Activated CD4-positive, CD25-positive, alpha-beta regulatory T cell treated with anti-CD3 and anti-CD28 coated beads, Interleukin-2, amount 50 U/mL, for 16 hours (primary cell): ENCODE measurements around the gene NCAN.
"Not testable (repeated sequence)": the region's sequence is repeated elsewhere in the genome, so short reads cannot be mapped to it uniquely, and the experiment has no call there.

ENCODE experiments used
- DNase-seq: peaks from one replicate; pipeline ENCODE4 v3.0.0-alpha.2; 2020; ENCODE audit warnings: low read depth, low spot score

Gene NCAN

DNA sequence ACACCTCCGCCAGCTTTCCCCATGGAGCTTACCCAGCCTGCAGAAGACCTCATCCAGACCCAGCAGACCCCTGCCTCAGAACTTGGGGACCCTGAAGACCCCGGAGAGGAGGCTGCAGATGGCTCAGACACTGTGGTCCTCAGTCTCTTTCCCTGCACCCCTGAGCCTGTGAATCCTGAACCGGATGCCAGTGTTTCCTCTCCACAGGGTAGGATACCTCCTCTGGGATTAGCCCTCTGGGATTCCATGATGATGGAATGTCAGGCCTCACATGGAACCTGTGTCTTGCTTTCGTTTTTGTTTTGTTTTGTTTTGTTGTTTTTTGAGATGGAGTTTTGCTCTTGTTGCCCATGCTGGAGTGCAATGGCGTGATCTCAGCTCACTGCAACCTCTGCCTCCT is 17.8 kb upstream of the NCAN start:
- no peak for DNase-seq

DNA sequence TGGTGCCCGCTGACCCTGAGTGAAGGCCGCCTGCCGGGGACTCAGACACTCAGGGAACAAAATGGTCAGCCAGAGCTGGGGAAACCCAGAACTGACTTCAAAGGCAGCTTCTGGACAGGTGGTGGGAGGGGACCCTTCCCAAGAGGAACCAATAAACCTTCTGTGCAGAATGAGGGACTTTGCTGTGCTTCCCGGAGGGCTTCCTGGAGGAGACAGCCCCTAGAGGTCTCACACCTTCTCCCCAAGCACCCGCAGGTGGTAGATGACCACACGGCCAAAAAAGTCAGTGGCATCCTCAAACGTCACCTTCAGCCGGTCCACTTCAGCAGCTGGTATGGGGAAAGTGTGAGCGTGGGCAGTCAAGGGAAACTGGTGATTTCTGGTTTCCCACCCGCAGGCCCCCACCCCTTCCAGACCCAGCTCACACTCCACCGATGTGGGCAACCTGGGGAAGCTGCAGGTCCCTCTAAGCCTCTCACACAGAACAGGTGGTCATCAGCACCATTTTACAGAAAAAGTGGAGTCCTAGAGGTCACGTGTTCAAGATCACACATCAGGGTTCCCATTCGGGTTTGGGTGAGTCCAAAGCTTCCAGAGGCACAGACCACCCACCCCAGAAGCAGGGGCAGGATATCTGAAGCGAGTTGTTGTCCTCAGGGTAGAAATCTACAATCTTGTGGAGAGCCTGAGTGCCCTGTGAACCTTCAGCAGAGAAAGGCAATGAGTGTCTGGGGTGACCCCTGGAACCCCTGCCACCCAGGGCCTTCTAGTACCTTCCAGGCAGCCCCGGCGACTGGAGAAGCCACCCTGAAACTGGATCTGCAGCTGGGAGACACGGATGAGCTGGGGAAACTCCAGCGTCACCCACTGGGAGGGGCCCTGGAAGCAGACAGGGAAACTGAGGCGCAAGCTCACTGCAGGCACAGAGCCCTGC is 9.8 kb upstream of the NCAN start:
- DNase-seq = no peak

DNA sequence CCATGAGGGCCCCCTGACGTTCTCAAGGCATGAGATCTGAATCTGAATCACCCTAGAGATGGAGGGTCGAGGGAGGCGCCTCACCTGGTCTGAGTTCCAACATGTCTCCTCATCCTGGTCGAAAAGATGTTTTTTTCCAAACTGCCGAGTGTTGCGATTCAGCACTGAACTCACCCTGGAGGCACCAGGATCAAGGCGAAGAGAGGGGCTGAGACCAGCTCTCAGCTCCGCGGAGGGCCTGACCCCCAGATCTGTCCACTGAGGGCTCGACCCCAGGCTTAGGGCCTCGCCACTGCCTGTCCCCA is 9.1 kb upstream of the NCAN start:
- no peak for DNase-seq

DNA sequence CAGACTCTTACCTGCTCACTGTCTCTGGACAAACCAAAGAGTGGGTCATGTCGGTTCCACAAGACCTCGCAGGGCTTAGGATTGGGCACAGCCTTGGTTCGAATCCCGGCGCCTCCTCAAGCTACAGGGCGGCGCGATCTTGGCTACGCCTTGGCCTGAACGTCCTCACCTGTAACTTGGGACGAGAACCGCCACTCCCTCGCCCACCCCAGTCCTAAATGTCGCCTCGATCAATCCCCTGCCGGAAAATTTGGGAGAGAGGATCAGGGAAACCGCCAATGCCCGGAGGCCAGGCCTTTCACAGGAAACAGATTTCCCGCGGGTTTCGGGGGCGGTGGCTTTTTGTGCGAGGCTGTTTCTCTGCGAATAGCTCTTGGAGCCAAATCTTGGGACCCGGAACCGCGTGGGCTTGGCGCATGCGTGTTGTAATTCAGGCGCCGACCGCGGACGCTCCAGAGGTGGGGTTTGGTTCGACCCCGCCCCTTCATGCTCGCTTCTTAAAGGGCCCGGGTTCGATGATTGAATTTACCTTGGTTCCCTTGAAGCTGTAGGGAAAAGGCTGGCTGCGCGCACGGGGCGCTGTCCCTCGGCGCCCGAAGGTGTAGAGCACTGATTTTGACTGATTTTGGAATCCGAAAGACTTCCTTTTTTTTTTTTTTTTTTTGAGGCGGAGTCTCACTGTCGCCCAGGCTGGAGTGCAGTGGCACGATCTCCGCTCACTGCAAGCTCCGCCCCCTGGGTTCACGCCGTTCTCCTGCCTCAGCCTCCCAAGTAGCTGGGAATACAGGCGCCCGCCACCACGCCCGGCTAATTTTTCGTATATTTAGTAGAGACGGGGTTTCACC is 8.5 kb upstream of the NCAN start, which contains the start of gene NR2C2AP:
NR2C2AP (minus strand) TSS at position 403 of the 845 bp plus-strand sequence; CDS start at position 49, 354 bp downstream.
- peak; percentile 83 for DNase-seq

DNA sequence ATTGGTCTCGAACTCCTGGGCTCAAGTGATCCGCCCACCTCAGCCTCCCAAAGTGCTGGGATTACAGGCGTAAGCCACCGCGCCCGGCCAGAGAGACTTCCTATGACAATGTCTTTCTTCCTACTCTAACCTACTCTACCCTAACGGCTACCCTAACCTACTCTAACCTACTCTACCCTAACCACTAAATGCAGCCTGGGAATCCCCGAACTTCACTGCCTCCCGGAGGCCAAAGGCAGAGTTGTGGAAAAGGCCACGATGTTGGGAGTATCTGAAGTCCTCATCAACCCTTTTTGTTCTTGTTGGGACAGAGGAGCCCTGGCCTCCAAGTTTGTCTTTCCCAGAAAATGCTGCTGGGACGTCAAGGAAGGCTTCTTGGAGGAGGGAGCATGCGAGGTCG is 7.6 kb upstream of the NCAN start:
- no peak for DNase-seq

DNA sequence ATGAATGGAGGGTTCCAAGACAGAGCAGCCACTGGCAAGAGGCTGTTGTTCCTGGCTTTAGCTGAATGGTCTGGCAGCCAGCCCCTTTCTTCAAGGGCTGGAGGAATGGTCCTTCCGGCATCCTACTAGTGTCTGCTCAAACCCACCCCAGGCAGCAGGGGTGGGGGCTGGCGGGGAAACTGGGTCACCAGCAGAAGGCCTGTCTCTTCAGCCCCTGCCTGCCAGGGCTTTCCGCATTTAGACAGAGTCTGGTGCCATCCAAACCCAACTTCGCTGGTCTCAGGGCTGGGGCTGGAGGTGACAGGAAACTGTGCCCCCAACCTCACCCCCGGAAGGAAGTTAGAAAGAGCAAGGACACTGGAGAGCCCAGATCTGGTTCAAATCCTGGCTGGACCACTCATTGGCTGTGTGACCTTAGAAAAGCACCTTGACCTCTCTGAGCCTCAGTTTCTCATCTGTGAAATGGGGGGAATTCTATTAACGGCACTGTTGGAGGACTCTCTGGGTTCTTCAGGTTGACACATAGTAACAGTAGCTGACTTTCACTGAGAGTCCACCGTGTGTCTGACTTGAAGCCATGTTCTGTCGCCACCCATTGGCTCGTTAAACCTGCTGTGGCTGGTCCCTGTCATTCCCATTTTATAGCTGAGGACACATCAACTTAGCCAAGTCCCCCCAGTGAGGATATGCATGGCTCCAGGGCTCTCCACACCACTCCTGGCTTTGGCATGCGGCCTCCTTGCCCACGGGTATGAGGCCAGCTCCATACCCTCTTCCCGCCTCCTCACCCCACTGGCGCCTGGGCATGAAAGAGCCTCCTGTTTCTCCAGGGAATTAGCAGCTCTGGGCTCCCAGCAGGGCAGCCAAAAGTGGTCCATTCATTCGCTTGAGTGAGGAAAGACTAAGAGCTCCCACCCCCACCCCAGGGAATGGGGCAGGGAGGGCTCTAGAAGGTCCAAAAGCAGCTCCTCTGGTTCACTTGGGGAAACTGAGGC is 6.0 kb upstream of the NCAN start:
- no peak for DNase-seq

DNA sequence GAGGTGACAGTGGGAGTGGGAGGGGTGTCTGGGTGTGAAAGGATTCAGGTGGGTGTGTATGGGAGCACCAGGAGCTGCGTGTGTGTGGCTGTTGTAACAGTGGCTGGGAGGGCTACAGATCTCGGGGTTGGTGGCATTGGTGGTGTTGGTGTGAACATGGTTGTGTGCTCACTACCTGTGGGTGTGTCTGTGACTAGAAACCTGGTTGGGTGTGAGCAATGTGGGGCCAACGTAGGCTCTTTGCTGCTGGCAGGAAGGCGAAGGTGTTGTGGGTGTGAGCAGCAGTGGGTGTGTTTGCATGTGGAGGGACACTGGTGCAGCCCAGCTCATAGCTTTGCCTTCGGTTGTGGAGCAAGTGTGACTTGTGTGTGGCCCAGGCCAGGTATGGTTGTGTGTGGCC is 4.8 kb upstream of the NCAN start:
- no peak for DNase-seq

DNA sequence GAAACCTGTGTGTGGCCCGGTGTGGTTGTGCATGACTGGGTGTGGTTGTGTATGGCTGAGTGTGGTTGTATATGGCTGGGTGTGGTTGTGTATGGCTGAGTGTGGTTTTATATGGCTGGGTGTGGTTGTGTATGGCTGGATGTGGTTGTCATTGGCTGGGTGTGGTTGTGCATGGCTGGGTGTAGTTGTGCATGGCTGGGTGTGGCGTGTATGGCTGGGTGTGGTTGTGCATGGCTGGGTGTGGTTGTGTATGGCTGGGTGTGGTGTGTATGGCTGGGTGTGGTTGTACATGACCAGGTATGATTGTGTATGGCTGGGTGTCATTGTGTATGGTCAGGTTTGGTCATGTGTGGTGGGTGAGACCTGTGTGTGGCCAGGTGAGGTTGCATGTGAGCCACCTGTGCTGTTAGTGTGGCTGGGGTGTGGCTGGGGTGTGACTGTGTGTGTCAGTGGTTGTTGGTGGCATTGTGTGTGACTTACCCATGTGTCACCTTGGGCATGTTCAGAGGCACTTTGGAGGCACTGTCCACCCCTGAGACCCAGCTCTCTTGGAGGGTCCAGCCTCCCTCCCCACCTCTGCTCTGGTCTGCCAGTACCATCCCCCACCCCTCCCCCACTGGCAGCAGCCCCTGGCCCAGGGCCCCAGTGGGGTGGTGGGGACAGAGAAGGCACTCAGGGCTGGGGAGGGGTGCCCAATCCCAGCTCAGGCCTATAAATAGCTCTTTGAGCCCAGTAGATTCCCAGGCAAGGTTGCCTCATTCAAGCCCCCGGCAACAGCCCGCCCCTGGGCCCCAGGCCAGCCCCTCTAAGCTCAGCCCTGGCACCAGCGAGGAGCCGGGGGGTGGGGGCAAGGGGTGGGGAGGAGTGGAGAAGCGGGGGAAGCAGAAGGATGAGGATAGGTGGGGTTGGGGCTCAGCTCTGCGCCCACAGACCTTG is 3.9 kb upstream of the NCAN start:
- no peak for DNase-seq

DNA sequence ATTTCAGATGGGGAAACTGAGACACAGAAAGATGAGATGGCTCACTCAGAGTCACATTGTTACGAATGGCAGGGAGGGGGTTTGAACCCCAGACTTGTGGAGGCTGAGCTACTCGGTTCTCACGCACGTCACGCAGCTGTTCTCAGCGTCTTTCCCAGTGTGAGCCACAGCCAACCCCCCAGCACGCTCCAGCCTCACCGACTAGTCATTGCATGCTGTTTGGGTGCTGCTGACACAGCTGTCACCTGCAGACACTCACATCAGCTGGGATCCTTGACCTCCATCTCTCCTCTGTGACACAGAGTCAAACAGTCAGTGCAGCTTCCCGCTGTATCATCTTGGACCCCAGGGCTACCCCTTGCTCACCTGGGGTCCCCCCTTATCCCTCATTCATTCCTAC is 2.4 kb upstream of the NCAN start:
- DNase-seq = no peak

DNA sequence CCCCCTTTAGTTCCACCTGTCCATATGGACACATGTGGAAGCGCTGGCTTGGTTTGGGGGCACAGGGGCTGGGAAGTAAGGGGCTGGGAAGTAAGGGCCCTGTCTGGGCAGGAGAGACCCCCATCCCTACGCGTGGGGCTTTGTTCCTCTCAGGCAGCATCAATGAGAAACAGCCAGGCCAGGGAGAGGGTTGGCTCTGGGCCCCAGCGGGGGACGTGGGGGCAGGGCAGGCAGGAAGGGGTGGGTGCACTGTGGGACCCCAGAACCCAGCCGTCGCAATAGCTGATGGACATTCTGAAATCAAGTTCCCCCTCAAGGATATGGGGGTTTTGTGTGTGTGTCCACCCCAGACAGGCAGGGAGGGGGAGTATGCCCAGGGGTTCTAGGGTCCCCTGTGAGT is 1.2 kb downstream of the NCAN start:
- DNase-seq = no peak

DNA sequence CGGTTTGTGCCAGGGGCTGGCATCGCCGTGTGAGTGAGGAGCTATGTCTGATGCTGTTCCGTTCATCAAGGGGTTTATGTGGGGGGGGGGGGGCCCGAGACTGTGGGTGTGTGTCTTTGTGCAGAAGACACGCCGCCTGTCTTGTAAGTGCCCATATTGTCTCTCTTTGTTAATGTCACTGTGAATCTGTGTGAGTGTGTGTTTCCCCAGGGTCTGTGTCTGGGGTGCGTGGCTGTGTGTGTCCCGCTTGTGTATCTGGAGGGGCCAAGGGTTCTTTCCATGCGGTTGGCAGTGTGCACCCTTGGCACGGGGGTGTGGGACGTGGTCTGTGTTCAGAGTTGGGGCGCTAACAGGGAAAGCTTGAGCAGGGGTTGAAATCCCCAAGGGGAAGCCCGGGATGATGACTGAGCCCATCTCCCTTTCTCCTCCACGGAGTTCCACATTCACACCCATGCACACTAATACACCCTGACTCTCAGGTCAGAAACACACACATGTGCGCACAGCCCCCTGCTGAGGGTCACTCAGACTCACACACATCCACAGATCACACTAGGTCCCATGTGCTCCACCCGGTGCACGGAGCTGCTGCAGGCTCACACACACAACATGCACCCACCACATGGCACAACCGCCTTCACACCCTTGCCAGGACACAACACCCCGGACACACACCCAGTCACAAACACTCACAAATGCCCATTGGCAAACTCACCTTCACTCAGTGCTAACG is 1.8 kb downstream of the NCAN start:
- DNase-seq = no peak

DNA sequence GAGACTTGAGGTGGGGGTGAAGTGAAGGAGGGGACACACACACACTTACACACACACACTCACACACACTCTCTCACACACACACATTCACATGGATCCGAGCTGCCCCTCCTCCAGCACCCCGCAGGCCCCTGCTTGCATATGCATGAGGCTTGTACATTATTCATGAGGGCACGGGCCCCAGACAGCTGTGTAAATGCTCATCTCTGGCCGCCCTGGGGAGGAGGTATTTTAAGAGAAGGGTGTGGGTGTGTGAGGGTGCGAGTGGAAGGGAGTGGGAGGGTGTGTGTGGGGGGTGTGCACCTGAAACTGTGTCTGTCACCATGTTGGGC is 2.4 kb downstream of the NCAN start:
- DNase-seq = no peak

DNA sequence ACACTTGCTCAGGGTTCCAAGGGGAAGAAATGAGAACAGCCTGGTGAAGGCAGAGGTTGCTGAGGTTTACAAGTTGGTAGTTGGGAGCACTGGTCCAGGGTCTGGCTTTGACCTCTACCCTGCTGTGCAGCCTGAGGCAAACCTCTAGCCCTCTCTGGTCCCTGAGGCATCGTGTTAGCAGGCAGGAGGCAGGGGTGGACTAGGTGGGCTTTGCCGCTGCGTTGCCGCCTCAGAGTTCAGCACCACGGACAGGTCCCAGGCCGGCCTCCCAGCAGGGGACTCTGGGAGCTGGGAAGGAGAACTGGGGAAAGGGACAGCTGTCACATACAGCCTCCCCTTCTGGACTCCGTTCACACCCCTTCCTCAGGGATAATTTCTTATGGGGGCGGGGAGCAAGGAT is 3.1 kb downstream of the NCAN start:
- no peak for DNase-seq

DNA sequence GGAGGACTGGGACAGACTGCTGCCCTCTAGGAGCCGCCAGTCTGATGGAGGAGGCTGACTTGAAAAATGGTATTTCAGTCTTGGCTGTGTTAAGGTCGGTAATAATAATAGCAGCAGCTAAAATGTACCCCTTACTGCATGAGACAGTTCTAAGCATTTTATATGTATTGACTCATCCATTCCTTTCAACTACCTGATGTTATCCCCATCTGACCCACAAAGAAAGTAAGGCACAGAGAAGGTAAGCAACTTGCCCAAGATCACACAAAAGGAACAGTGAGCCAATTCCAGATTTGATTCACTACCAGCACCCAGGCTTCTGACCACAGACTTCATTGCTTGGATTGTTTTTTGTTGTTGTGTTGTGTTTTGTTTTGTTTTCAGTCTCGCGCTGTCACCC is 4.0 kb downstream of the NCAN start:
- DNase-seq = no peak

DNA sequence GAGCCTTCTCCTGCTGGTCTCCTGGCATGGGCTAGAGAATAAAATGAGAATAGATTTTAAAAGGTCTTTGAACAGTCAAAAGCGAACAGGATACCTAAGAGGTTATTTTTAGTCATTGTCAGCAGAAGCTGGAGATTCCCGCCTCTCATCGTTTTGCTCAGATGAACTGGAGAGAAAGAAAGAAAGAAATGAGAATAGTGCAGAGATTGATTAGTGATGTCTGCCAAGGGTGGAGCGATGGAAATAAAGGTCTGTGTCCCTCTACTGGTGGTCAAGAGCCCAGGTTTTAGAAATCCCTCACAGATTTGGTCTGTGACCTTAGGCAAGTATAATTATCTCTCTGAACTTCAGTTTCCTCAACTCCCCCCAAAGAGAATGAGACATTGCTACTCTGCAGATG is 5.3 kb downstream of the NCAN start:
- DNase-seq = no peak

DNA sequence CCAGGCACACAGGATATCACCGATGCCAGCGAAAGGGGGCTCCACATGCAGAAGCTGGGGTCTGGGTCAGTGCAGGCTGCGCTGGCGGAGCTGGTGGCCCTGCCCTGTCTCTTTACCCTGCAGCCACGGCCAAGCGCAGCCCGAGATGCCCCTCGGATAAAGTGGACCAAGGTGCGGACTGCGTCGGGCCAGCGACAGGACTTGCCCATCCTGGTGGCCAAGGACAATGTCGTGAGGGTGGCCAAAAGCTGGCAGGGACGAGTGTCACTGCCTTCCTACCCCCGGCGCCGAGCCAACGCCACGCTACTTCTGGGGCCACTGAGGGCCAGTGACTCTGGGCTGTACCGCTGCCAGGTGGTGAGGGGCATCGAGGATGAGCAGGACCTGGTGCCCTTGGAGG is 7.2 kb downstream of the NCAN start:
- DNase-seq = no peak

DNA sequence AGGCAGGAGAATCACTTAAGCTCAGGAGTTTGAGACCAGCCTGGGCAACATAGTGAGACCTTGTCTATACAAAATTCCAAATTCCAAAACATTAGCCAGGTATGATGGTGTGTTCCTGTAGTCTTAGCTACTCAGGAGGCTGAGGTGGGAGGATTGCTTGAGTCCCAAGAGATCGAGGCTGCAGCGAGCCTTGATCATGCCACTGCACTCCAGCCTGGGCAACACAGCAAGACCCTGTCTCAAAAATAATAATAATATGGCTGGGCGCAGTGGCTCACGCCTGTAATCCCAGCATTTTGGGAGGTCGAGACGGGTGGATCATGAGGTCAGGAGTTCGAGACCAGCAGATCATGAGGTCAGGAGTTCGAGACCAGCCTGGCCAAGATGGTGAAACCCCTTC is 9.2 kb downstream of the NCAN start:
- DNase-seq = not testable (repeated sequence)

DNA sequence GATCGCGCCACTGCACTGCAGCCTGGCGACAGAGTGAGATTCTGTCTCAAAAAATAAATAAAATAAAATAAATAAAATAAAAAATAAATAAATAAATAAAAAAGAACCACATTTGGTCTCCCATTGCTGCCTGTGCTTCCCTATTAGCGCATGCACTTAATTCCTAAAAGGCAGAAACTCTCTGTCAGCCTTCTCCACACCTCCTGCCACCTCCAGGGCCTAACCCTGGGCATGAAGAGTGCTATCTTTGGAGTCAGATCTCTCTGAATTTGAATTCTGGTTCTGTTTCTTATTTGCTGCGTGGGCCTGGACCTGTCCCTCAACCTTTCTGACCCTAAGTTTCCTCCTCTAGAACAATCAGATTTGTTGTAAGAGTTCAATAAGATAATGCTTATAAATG is 11.3 kb downstream of the NCAN start:
- DNase-seq = no peak

DNA sequence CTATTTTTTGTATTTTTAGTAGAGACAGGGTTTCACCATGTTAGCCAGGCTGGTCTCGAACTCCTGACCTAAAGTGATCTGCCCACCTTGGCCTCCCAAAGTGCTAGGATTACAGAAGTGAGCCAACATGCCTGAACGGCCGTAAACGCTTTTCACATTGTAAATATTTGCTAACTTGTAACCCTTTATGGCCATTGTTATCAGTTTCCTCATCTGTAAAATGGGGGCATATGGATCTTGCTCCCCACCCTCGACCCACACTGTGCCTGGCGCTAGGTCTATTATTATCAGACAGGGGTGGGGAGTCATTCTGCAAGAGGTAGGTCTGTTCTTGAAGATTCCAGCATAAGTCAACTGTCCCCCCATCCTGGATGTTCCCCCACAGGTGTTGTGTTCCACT is 11.9 kb downstream of the NCAN start:
- no peak for DNase-seq
